Measurements from ENCODE around the gene BBOX1.
A peak's percentile ranks its signal among the peaks of the same experiment; 100 is the strongest.
"Not testable (repeated sequence)": the region's sequence is repeated elsewhere in the genome, so short reads cannot be mapped to it uniquely, and the experiment has no call there.

The BBOX1 gene

DNA sequence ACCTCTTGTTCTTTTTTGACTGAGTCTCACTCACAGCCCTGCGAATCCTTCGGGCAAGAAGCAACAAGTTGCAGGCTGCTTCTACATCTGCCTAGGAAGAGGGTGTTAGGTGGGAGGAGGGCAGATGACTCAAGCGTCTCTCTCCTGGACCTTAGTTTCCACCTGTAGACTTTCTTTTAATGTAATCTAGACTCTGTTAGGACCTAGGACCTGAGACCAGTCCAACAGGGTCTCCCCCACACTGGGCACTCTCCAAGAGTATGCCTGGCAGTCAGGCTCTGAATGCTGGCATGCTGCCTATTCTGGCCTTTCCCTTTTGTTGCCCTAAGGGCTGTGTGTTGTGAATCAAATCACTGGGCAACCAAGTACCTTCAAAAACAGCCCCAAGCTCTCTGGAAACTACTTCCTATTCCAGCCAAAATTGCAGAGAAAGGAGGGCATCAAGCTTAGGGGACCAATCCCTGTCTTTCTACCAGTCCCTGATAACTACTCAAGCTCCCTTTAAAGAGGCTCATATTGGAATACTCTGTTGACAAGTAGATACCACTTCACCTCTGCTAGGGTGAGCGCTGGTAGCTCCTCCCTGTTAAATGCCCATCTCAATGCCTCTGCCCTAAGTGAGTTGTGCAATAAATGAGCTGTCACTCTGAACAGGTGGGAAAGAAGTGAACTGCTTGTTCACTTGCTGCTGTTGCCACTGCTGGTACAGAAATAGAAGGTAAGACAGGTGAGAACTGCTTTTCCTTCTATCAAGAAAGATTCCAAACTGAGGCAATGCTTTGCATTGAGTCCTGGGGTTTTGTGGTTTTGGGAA is at the start of gene BBOX1:
Gene BBOX1, plus strand, starts transcription at position 514 of the 814 bp plus-strand sequence. CDS start 14,616 bp downstream, outside the sequence.
- DNase-seq = no peak

- no peak for DNase-seq
Observed at GRCh38 chr11:26992031-26992541, 48.5 kb upstream of the BBOX1 start.

- DNase-seq = no peak
Observed at GRCh38 chr11:26993965-26994457, 46.6 kb upstream of the BBOX1 start, which contains the start of gene FIBIN. Gene FIBIN (plus strand): TSS chr11:26994112. CDS start chr11:26994527, 415 bp downstream.

GRCh38 chr11:26994631-26995095 is 46.0 kb upstream of the BBOX1 start:
- DNase-seq = no peak

GRCh38 chr11:26995701-26996460 is 44.7 kb upstream of the BBOX1 start:
- no peak for DNase-seq

DNA sequence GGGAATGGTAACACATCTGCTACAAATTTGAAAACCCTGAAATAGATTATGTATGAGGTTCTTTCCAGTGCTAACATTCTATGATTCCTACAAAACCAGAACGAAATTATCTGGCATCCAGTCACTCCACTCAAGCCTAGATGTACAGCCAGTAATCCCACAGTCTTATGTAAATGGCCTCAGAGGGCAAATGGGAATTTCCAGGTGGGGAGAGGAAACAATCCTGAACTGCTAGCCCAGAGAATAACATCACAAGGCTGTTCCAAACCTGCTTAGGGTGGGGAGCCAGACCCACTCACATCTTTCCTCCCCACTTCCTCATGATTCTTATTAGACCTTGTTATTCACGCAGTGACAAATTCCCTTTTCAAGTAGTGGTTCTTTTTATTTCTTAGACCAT is 43.2 kb upstream of the BBOX1 start:
- no peak for DNase-seq

DNA sequence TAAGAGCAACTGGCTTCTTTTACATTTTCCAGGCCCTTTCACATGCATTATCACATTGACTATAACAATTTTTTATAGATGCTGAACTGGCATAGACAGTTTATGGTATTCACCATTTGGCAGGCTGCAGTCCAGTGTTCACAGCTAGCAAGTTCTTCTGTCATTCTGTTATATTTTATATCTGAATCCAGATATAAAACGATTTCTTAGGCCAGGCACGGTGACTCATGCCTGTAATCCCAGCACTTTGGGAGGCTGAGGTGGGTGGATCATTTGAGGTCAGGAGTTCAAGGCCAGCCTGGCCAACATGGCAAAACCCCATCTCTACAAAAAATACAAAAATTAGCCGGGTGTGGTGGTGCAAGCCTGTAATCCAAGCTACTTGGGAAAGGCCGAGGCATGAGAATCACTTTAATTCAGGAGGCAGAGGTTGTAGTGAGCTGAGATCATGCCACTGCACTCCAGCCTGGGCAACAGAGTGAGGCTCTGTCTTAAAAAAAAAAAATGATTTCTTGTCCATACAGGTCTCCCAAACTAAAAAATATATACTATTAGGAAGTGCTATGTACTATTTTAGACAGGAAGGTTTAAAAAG is 39.4 kb upstream of the BBOX1 start:
- not testable (repeated sequence) for DNase-seq

DNA sequence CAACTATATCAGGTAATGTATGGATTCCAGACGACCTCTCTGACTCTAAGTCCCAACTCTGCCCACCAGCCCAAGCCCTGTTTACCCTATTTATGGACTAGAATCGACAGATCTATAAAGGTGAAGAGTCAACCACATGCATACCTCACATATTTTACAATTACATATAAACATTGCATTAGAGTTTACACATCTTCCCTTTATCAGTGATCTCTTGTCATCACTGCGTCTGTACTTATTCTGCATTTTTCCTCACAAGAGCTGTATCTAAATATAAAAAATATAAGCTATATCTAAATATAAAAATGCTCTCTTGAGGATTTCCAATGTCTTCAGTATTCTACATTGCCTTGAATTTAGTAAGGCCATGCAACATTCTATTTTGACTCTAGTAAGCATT is 38.2 kb upstream of the BBOX1 start:
- no peak for DNase-seq

DNA sequence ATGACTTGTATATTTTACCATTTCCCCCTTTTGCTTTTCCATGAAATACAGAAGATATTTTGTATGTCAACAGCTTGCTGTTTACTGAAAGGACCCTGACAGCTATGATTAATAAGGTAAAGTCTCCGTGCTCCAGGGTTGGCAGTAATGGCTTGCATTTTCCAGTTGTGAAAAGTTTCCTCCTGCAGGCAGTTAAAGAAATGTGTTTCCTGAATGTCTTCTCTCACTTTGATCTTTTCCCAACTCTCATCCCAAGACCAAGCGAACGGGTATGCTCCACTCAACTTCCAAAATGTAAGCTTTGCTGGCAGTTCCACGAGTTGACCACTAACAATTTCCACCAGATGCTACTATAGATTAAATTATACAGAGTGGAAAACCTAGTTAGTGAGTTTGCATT is 37.8 kb upstream of the BBOX1 start:
- no peak for DNase-seq

GRCh38 chr11:27004103-27004502 is 36.5 kb upstream of the BBOX1 start:
- no peak for DNase-seq

GRCh38 chr11:27008811-27009535 is 31.6 kb upstream of the BBOX1 start:
- no peak for DNase-seq

DNA sequence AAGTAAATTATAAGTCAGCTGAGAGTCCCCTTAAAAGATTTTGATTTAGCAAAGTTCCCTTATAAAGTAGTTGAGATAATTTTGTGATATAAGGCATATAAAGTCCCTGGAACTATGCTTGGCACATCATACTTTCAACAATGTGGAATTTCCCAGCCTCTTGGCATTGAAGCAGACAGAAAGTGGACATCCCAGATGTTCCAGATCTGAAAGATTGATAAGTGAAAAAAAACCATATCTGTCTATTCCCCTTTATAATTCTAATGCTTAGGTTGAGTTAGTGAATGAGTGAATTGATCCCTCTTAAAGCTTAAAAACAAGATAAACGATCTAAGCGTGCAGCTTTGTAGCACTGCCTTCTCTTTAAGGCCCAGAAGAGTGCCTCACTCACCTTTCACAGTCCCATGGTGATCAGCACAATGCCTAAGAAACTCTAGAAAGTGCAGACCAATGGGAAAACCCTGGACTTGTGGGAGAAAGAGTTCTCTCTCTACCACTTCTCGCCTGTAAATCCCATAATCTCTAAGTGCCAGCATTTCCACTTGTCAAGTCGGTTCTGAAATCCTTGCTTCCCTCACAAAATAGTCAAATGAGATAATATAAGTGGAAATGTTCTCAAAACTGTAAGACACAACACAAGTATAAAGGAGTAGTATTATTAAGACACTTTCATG is 28.9 kb upstream of the BBOX1 start:
- DNase-seq = no peak

DNA sequence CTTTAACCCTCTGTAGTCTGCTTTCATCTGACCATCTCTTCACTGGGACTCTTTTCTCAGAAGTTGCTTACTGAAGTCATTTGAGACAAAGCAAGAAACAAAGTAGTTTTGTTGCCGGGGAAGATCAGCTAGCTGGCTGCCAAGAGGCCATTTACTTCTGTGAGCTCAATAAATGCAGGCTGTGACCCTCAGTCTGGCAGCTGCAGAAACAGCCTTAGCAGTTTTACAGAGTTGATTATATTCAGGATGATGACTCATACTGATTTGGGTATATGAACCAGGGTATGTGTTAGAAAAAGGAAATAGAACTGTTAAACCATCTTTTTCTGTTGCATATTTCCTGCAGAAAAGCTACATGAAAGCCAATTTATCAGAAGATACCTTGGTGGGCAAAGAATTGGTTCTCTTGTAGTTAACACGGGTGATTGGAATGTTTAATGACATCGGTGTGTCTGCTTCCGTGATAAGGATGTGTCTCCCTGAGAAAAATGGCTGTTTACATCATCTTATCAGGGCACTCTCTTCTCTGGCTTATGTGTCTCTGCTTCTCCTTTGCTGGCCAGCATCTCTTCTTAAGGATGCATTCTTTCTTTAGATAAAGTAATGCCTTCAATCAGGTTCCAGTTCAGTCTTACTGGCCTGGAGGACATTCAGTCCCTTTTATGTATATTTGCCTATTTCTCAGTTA is 28.2 kb upstream of the BBOX1 start:
- no peak for DNase-seq

DNA sequence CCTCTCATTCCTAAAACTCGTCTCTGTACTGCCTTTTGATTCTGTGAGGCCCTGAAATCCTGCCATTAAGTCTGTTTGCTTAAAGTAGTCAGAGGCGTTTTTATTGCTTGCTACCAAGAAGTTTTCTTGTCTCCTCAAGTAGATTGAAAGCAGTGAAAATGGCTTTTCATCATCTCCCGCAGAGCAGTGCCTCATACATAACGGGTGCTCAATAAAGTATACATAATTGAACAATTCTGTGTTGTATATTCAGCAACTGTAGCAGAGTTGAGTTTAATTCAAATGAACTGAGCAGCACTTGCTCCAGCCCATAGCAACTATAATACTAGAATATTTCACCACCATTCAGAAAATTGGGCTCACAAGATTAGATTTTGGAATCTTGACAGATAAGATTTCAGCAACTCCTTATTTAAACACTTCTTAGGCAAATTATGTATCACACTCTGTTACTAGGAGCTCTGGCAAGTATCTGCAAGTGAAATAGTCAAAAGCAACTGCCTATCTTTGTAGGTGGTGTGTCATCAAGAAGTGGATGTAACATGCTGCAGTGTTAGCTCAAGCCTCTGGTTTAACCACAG is 26.7 kb upstream of the BBOX1 start:
- DNase-seq = no peak

GRCh38 chr11:27018902-27019529 is 21.6 kb upstream of the BBOX1 start:
- DNase-seq = peak; percentile 28

GRCh38 chr11:27020751-27021150 is 19.9 kb upstream of the BBOX1 start:
- no peak for DNase-seq

GRCh38 chr11:27022659-27023251 is 17.9 kb upstream of the BBOX1 start:
- no peak for DNase-seq

GRCh38 chr11:27024865-27025264 is 15.8 kb upstream of the BBOX1 start:
- DNase-seq = no peak

DNA sequence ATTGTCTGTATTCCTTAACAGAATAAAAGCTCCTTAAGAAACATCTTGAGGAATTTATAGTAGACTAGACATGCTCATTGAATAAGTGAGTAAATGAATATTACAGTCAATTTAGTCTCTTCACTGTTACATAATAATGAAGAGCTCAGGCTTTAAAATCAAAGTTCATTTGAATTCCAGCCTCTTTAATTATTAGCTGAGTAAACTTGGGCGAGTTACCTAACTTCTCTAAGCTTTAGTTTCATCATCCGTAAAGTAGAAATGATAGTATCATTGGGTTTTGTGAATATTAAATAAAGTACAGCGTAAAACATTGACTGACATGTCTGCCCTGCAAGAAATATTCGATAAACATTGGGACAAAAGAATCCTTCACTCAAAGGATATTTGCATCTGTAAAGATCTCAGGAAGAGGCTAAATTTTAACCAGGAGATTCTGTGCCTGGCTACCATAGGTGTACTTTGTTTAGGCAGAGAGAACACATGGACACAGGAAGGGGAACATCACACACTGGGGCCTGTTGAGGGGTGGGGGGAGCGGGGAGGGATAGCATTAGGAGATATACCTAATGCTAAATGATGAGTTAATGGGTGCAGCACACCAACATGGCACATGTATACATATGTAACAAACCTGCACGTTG is 15.2 kb upstream of the BBOX1 start:
- DNase-seq = no peak
